CD4-positive, alpha-beta T cell treated with Interleukin-6 at 100 ng/mL for 8 hours (primary cell): ENCODE measurements around the gene RHBG.
"Not testable (repeated sequence)": the region's sequence is repeated elsewhere in the genome, so short reads cannot be mapped to it uniquely, and the experiment has no call there.

Experiments
- DNase-seq: peaks from one replicate; pipeline ENCODE4 v3.0.0-alpha.2; 2020; ENCODE audit warnings: mixed read lengths, low spot score

Gene RHBG

DNA sequence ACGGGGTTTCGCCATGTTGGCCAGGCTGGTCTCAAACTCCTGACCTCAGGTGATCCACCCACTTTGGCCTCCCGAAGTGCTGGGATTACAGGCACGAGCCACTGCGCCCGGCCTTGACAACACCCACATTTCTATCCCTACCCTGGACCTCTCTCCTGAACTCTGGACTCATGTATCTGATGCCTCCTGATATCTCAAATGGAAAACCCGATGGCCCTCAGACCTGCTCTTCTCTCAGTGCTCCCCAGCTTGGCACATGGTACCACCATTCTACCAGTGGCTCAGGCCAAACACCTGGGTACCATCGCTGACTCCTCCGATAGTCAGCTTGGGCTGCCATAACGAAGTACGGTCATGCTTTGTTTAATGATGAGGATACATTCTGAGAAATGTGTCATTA, 8.5 kb upstream of the RHBG start:
- DNase-seq, result no peak

DNA sequence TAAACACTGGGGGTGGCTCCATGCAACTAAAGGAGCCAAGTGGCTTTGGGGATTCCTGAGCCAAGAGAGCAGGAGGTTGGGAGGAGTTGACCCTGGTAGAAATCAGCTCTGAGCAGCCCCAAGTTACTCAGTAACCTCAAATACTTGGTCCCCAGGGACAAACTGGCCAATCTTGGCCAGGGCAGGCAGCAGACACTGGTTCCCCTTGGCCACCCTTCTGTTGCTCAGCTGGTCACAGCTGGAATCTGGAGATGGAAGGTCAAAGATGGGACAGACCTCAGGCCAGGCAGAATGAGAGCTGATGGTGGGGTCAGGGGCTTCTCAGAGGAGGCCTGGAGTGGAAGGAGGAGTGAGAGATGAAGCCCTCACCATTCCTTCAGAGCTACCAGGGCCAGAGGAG, 3.3 kb upstream of the RHBG start:
- no peak for DNase-seq

DNA sequence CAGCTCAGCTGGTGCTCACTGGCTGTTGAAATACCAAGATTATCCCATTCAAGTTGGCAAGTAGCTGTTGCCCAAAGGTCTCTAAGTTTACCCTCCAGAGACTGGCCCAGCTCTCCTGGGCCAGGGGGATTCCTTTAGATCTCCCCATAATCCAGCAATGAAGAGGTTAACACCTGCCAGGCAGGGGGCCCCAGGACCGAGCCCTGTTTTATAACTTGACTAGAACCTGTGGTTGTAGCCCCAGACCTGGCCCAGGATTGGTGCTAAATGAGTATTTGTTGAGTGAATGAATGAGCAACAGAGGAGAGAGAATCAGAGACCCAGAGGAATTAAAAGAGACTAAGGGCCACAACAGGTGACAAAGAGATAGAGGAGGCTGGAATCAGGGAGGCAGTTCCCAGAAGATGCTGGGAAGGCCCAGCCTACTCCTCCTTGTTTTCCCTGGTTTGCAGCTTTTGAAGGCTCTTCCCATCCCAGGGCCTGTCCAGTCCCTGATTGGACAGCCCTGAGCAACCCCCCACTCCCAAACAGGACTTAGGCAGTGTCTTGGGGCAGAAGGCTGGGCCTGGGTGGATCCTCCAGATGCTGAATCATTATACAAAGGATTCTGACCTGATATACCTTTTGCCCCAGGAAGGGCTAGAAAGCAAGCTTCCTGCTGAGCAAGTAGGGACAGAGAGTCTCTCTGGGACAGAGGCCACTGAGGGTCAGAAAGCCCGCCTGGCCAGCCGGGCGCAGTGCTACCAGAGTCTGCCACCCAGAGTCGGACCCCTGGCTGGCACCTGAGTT, 2.4 kb upstream of the RHBG start:
- no peak for DNase-seq

DNA sequence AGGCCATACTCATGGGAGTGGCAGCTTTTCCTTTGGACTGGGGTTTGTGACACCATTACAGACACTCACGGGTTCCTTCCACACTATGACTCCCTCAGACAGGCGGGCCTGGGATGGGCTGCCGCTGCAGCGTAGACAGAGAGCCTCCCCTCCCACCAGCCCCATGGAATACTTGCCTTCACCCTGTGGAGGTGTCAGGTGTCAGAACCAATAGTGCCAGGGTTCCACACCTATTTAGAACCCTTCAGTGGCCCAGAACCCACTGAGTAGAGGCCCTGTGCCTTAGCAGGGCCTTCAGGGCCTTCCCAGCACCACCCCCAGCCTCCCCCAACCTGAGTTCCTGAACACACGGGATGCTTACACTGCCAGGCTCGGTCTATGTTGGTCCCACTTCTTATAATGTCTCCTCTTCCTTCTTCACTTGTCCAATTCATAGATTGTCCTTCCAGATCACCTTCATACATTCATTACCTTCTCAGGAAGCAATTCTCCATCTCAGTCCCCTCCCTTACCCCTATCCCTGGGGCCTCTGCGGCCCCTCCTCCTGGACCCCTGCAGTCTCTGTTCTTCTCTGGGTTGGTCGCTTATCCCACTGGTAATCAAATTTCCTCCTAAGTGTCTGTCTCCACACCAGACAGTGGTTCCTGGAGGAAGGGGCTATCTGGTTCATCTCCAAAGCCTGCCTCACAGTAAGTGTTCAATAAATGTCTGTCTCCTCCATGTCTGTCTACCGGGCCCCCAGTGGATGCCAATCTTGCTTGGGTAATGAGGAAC, 1.4 kb upstream of the RHBG start:
- no peak for DNase-seq

DNA sequence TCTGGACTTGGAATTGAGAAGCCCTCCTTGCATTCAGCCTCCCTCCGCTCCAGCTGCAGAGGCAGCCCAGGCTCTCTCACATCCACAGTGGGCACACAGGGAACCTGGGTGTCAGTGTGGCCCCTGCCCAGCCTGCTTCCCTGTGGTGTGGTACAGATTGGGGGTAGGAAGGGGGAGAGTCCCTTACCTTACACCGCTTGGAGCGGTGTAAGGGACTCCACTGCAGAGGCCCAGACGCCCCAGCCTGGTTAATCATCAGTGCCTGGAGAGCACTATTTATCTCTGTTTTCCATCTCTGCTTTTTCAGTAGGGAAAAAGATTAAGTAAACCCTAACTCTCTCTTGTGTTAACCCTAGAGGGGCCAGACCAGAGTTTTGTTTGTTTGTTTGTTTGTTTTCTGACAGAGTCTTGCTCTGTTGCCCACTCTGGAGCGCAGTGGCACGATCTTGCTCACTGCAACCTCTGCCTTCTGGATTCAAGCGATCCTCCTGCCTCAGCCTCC, 803 bp upstream of the RHBG start:
- no peak for DNase-seq

DNA sequence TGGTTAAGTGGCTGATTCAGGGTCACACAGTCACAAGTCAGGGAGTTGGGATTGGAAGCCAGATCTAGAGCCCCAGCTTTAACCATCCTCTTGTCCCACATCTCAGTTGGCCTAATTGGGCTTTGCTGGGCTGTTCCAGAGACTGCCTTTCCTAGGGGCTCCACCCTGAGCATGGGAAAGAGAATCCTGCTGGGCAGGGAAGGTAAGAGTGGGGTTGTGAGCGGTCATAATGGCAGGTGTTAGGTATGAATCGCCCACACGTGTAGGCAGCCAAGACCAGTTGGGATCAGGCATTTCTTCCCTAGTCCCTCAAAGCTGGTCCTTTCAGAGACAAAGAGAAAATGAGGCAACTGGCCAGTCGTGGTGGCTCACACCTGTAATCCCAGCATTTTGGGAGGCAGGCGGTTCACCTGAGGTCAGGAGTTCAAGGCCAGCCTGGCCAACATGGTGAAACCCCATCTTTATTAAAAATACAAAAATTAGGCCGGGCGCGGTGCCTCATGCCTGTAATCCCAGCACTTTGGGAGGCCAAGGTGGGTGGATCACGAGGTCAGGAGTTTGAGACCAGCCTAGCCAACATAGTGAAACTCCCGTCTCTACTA, 775 bp downstream of the RHBG start:
- DNase-seq, result not testable (repeated sequence)

DNA sequence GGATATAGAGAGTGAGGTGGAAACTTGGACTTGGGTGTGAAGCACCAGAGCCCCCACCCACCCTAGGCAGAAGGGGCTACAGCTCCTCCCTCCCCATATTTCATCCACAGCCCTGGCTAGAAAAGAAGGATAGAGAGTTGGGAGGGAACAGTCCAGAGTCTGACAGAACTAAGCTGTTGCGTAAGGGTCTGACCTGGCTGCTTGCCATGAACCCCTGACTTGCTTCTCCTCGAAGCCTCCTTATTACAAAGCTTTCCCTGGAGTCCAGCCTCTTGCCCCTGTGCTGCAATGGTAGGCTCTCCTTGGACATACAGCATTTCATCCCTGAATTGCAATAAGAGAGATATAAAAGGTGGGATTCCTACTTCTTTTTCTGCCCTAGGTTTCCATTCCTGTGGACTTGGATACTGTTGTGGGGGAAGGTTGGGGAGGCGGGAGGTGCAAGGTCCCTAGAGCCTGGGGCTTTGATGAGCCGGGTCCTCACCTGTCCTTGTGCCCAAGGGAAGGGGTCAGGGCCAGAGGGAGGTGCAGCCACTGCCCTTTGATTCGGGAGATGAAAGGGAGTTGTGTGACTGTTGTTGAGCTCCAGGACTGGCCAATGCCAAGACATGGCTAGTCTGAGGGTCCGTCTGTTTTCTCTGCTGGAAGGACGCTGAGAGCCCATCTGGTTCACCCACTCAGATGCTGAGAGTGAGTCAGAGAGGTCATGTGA, 2.7 kb downstream of the RHBG start:
- DNase-seq, result no peak

DNA sequence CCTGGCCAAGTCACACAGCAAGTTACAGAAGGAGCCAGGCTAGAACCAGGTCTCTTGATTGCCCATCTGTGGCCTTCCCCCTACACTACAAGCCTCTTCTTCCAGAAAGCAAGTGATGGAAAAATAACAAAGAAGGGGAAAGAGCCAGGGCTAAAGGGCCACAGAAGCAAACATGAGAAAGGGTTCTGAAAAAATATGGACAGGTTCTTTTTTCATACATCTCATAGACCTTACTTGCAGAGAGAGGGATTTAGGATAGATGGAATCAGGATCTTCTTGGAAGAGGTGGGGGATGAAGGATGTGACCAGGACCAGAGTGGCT, 3.2 kb downstream of the RHBG start:
- DNase-seq, result no peak

DNA sequence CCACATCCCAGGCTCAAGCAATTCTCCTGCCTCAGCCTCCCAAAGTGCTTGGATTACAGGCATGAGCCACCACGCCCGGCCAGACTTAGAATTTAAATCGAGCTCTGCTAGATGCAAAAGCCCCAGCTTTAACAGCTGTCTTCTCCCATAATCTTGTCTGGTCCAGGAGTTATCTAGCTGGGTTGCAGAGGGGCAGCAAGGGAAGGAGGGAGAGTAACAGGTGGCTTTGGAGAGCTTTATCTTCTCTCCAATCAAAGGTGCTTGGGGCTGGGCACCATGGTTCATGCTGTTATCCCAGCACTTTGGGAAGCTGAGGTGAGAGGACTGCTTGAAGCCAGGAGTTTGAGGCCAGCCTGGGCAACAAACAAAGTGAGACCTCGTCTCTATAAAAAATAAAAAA, 3.9 kb downstream of the RHBG start:
- no peak for DNase-seq

DNA sequence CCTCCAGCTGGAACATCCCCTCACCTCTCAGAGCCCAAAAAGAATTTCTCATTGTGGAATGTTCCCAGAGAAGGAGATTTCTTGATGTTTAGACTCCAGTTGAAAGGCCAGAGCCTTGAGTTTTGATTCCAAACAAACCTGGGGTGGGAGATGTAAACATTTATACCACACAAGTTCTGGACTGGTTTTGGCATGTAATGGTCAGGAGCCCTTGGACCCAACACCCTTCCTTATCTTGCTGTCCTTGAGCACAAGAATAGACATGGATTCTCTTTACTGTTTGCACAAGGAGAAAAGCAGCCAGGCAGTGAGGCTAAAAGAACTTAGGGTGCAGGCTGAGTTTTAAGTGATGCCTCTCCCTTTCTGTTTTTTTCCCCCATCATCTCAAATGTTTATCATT, 4.5 kb downstream of the RHBG start:
- no peak for DNase-seq

DNA sequence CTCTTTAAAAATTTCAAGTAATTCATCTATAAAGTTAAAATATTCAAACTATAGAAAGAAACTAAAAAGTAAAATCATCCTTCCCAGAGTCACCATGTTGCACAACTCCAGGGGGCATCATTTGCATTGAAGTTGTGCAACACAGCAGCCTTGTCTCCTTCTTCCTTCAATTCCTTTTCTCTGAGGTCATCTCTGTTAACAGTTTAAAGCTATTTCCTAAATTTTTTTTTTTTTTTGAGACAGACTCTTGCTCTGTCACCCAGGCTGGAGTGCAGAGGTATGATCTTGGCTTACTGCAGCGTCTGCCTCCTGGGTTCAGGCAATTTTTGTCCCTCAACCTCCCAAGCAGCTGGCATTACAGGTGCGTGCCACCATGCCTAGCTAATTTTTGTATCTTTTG, 7.1 kb downstream of the RHBG start:
- DNase-seq, result no peak

DNA sequence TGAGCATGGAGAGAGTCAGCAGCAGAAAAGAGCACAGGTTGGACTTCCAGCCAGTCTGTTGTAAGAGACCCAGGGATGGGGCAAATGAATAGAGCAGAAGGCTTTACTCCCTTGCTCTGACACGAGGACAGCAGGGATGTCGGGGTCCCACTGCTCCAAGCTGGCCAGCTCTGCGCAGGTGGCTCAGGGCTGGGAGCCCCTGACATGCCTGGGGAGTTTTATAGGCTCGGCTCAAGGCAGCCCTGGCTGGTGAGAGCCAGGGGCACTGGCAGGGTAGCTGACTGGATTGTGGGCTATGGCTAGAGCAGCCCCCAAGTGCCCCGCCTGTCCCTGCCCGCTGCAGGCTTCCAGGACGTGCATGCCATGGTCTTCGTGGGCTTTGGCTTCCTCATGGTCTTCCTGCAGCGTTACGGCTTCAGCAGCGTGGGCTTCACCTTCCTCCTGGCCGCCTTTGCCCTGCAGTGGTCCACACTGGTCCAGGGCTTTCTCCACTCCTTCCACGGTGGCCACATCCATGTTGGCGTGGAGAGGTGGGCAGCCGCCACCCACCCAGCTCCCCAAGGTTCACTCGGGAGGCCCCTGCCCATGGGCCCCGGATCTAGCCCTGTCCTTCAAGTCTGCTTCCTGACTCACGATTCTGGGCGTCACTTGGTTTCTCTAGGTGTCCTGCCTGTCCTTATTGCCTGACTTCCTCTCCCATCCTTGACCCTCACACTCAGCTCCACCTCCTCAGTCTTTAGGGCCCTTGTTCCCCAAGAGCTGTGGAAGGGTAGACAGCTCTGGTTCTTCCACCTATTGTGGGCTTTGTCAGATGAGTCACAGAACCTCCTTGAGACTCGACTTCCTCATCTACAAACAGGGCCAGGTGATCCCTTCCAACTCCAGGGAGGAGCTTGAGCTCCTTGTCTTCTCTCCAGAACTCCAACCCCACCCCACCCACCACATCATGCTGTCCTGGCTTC, 8.2 kb downstream of the RHBG start:
- DNase-seq, result no peak

DNA sequence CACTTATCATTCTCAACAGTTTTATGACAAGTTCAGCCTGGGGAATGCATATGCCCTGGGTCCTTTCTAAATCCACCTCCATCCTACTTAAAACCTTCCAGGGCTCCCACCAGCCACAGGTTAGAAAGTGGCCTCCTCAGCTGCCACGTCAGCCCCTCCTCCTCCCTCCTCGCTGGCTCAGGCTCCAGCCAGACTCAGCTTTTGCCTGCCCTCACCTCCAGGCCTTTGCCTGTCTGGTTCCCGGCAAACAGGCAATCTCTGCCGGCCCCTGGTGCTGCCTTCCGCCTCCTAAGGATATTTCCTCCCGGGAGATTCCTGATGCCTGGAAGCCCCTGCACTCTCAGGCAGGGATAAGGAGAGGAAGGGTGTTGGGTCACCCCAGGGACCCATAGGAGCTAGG, 9.5 kb downstream of the RHBG start:
- no peak for DNase-seq

DNA sequence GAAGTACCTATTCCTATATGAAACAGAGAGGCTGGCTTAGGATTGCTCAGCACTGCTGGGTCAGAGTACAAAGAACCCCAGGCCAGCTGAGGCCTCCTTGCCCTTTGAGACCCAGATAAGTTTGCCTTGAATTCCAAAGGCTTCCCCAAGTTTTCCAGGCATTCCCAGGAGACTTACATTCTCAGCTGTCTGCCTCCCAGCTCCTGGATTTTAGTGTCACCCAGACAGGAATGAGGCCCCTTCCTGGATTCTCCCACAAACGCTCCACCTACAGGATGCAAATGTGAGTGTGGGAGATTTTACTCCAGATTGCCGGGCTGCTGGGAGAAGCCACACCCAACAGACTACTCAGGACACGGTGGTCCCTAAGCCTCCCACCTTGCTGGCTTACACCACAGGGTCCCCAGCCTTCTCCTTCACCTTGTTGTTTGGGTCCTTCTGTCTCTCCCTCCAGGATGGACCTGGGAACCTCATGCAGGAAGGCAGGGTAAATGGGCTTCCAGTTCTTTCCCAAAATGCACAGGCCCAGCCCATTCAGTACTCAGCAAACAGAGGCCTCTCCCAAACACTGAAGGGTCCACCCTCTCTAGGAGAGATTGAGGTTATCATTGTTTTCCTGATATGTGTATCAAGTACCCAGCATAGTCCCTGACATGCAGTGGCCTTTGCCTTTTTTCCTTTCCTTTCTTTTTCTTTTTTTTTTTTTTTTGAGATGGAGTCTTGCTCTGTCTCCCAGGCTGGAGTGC, 10.6 kb downstream of the RHBG start:
- no peak for DNase-seq

DNA sequence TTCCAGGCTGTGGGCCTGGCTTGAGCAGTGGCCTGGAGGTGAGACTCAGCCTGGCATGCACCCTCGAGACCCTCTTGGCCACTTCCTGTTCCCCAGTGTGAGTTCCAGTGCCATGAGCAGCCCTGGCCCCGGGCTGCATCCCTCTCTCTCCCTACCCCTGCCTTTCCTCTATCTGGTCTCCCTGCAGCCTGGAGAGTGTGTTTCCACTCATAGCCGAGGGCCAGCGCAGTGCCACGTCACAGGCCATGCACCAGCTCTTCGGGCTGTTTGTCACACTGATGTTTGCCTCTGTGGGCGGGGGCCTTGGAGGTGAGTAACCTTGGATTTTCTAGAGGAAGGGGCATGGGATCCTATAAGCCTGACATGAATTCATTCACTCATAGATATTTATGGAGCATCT, 13.6 kb downstream of the RHBG start:
- DNase-seq, result no peak

DNA sequence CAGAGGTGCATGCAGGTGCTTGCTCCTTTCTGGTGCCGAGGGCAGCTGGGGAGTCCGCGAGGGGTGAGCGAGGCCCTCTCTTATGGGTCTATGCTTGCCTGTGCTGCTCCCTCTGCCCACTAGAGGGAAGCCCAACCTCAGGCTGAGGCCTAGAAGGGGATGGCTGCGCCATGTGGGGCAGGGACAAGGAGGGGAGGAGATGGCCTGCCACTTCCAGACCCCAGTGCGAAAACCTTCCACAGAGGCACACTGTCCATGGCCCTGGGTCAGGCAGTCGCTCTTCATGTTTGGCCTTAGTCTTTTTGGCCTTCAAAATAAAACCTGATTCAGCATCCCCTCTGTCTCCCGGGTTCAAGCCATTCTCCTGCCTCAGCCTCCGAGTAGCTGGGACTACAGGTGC, 14.0 kb downstream of the RHBG start:
- peak; percentile 43 for DNase-seq

DNA sequence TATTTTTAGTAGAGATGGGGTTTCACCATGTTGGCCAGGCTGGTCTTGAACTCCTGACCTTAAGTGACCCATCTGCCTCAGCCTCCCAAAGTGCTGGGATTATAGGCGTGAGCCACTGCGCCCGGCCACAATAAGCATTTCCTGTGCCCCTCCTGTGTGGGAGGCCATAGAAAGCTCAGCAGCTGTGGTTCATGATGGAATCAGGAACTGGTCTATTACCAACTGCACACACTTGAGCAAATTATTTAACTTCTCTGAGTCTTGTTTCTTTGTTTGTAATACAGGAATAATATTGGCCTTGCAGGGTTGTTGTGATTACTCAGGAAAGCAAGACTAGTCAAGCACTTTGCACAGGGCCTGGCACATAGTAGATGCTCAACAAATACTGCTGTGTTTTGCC, 15.0 kb downstream of the RHBG start:
- DNase-seq, result no peak

DNA sequence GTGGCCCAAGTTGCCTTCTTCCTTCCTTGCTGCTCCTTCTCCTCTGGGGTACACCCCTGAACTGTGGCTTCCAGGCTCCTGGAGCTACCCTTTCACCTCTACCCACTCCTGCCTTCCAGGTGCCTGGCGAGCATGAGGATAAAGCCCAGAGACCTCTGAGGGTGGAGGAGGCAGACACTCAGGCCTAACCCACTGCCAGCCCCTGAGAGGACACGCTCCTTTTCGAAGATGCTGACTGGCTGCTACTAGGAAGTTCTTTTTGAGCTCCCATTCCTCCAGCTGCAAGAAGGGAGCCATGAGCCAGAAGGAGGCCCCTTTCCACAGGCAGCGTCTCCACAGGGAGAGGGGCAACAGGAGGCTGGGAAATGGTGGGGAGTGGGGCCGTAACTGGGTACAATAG, 15.6 kb downstream of the RHBG start:
- DNase-seq, result no peak

DNA sequence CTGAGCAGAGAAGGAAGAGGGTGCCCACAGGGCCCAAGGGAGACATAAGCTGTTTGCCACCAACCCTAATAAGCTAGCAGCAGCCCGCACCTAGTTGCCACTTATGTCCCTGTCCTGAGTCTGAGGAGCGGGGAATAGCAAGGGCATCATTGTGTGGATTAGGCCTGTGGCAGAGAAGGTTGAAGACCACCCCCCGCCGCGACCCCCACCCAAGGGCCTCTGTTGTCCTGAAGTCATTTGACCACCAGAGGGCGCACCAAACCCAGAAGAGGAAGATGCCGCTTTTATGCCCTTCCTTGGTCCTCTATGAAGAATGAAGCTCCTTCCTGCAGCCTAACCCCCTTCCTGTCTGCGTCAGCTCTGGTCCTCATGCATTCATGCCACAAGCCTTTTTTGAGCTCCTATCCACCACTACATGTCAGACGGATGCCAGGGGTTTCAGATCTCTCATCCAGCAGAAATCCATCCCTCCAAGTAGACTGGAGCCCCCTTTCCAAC, 16.6 kb downstream of the RHBG start:
- DNase-seq, result peak; percentile 76

DNA sequence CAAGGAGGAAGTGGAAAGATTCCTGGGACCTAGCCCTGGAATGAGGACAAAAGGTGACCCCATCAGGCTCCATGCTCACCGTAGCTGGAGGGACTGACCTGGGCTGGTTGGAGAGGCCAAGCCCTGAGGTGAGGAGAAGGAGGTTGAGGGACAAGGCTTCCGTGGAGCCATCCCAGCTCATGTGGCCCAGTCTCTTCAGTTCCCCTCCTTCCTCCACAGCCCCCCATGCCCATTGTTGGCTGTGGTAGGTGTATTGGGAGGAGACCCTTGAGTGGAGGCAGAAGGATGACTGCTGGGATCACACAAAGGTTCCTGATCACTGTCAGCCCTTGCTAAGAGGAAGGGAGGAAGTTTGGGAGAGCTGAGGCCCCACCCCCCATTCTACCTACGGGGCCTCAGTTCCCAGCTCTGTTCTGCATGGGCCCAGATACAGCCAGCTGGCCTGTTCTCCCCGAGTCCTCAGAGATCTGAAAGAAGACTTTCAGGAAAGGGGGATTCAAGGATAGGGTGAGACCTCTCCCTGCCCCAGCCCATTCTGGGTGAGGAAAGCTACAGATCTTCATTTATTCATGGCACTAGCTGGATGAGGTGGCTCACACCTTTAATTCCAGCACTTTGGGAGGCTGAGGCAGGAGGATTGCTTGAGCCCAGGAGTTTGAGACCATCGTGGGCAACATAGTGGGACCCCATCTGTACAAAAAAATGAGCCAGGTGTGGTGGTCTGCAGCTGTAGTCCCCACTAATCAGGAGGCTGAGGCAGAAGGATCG, 17.3 kb downstream of the RHBG start:
- no peak for DNase-seq
